Uterus (tissue), 4 donors: ENCODE measurements around the gene RNF133. TPM values are rescaled to one million over a fixed set of nuclear protein-coding genes. Genes with fewer than 3 reads are reported as not detected.

Experiments
- DNase-seq, 2 donors: peaks; one replicate each; pipeline ENCODE4 v3.0.0-alpha.2; 2019 to 2020
- H3K27ac ChIP-seq, 2 donors: fragments of 200-600 bp; sonication (generic); 1 replicate in 1 of 2; 2 replicates in 1 of 2; pipeline ENCODE4 v1.5.1; 2016 to 2018
- H3K27me3 ChIP-seq, 2 donors: fragments of 200-600 bp; sonication (generic); one replicate each; pipeline ENCODE4 v1.5.1; 2018 to 2019; ENCODE audit warnings: control low read depth in 1 of 2
- H3K36me3 ChIP-seq, 2 donors: fragments of 200-600 bp; sonication (generic); one replicate each; pipeline ENCODE4 v1.5.1; 2019; ENCODE audit warnings: control low read depth in 1 of 2
- H3K4me1 ChIP-seq, 2 donors: fragments of 200-600 bp; sonication (generic); one replicate each; pipeline ENCODE4 v1.5.1; 2018 to 2019; ENCODE audit warnings: control low read depth in 1 of 2
- H3K4me3 ChIP-seq, 2 donors: fragments of 200-600 bp; sonication (generic); 1 replicate in 1 of 2; 2 replicates in 1 of 2; pipeline ENCODE4 v1.5.1; 2018 to 2019; ENCODE audit warnings: mild to moderate bottlenecking in 1 of 2
- H3K9me3 ChIP-seq, 2 donors: fragments of 200-600 bp; sonication (generic); one replicate each; pipeline ENCODE4 v1.5.1; 2019; ENCODE audit warnings: control low read depth in 1 of 2
- CTCF ChIP-seq, 4 experiments: fragments of 200-600 bp in 2 of 4; fragments of 450-650 bp in 2 of 4; sonication (generic) in 2 of 4; IDR thresholded peaks; one replicate each; pipeline ENCODE4 v1.5.1; 2016 to 2019; ENCODE audit warnings: antibody characterized with exemption in 4 of 4, mild to moderate bottlenecking in 2 of 4, moderate library complexity in 1 of 4
- POLR2A ChIP-seq, 2 donors: fragments of 450-650 bp; IDR thresholded peaks; one replicate each; pipeline ENCODE4 v1.6.1; 2016; ENCODE audit warnings: antibody characterized with exemption in 2 of 2, mild to moderate bottlenecking in 1 of 2, moderate library complexity in 1 of 2
- intact Hi-C: fragments of 100-400 bp; cut with DNase I; formaldehyde crosslinking; loops from one replicate; pipeline ENCODE4 v1.15.1; 2023; ENCODE audit warnings: low total_unique reads
- total RNA-seq, 4 donors: library from RNA; depleted of rRNA in 3 of 4; stranded (reverse); fragments of >200 nt in 3 of 4; gene quantifications; one replicate each; pipeline versions ENCODE4 v1.1.0 to v1.2.4, GENCODE V29; 2014 to 2023
- donor health status: DM: yes; HTN: yes; CAD: no.

Gene RNF133
- total RNA-seq, 4 donors from 2014 or later: 1.5 to 6.9 (median 3.8) TPM; not detected in 1

DNA sequence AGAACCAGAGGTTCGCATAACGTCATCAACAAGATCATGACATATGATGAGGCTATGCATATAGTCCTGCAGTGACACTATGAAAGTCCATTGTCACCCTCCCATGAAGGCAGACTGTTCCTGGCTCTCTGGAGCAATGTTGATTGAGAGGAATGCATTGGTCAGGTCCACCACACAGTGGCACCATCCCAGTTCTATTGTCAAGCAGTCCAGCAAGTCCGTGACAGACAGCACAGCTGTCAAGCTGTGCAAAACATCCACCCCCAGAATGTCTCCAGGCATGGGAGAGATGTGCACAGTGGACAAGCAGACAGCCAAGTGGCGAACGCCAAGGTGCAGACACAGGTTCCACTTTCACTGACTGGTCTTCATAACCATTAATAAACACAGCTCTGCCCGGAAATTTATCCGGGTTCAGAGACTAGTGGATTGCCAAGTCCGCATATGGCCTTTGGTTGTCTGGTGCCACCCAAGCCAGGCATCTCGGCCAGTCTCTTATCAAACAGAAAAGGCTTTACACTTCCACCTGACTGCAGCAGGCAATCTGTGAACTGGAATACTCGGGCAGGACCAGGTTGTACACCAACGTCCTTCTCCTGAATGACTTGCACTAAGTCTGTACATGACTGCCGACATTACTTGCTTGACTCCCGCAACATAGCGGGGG is 7.2 kb downstream of the RNF133 start:
- no peaks in the 10 kb centered on the region for H3K9me3 ChIP-seq
- no peaks in the 10 kb centered on the region for H3K36me3 ChIP-seq
- no peak for DNase-seq
- H3K4me3 ChIP-seq: no peak overlapping the region
- no peaks in the 10 kb centered on the region for H3K4me1 ChIP-seq
- intact Hi-C loops: no loop called here
- TF ChIP-seq CTCF (IDR thresholded peaks at IDR 0.05) (no peak), POLR2A (IDR thresholded peaks at IDR 0.05) (no peak)
- H3K27ac ChIP-seq: no peak overlapping the region
- H3K27me3 ChIP-seq: no peaks in the 10 kb centered on the region

- intact Hi-C loops: no loop called here
- DNase-seq: no peak
- TF ChIP-seq CTCF (IDR thresholded peaks at IDR 0.05): no peak
- TF ChIP-seq POLR2A (IDR thresholded peaks at IDR 0.05): no peak
- no peaks in the 10 kb centered on the region for H3K27me3 ChIP-seq
- no peaks in the 10 kb centered on the region for H3K36me3 ChIP-seq
- H3K9me3 ChIP-seq: no peaks in the 10 kb centered on the region
- H3K27ac ChIP-seq: no peak overlapping the region
- no peak overlapping the region for H3K4me3 ChIP-seq
- no peaks in the 10 kb centered on the region for H3K4me1 ChIP-seq
Observed at GRCh38 chr7:122689346-122690109, 9.4 kb downstream of the RNF133 start.

DNA sequence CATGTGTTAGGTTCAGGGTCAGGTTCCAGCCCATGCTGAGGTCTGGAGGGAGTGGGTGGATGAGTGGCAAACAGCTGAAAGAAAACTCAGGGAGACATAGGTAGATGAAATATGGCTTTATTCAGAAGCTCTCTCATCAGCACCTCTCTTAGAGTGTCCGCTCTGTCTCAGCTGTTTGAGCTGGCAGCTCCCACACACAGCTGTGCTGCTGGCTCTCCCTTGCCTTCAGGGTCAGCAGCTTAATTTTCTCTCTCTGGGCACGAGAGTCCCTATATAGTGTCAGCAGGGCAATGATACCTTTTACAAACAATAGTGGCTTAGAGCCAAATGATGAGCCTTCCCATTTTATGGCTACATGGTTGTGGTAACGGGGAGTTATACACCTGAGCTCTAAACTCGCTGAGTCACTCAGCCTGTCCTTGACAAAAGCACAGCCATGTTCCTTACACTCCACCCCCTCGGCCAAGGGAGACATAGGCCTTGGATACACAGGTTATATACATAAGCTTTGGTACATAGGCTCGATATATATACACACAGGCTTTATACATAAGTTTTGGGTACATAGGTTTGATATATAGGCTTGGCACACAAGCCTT is 10.4 kb downstream of the RNF133 start:
- Histone ChIP-seq H3K36me3 (no peaks in the 10 kb centered on the region), H3K4me1 (no peaks in the 10 kb centered on the region), H3K9me3 (no peaks in the 10 kb centered on the region), H3K27me3 (no peaks in the 10 kb centered on the region), H3K27ac (no peak overlapping the region), H3K4me3 (no peak overlapping the region)
- DNase-seq: no peak
- intact Hi-C loops: no loop called here
- TF ChIP-seq CTCF (IDR thresholded peaks at IDR 0.05) (no peak), POLR2A (IDR thresholded peaks at IDR 0.05) (no peak)

- no peaks in the 10 kb centered on the region for H3K9me3 ChIP-seq
- H3K4me3 ChIP-seq: no peak overlapping the region
- no peaks in the 10 kb centered on the region for H3K4me1 ChIP-seq
- H3K36me3 ChIP-seq: no peaks in the 10 kb centered on the region
- no peak for DNase-seq
- H3K27me3 ChIP-seq: no peaks in the 10 kb centered on the region
- intact Hi-C loops: no loop called here
- TF ChIP-seq CTCF (IDR thresholded peaks at IDR 0.05): no peak
- no peak for TF ChIP-seq POLR2A (IDR thresholded peaks at IDR 0.05)
- no peak overlapping the region for H3K27ac ChIP-seq
Observed at GRCh38 chr7:122686360-122686878, 12.5 kb downstream of the RNF133 start.

GRCh38 chr7:122684504-122684903 is 14.4 kb downstream of the RNF133 start:
- intact Hi-C loops: no loop called here
- Histone ChIP-seq H3K27ac (no peak overlapping the region), H3K4me1 (no peaks in the 10 kb centered on the region), H3K27me3 (no peaks in the 10 kb centered on the region), H3K36me3 (no peaks in the 10 kb centered on the region), H3K9me3 (no peaks in the 10 kb centered on the region), H3K4me3 (no peak overlapping the region)
- TF ChIP-seq POLR2A (IDR thresholded peaks at IDR 0.05): no peak
- no peak for TF ChIP-seq CTCF (IDR thresholded peaks at IDR 0.05)
- no peak for DNase-seq
